Memory B cell (primary cell): Measurements from ENCODE around the gene CASP7.

Source experiments
- ATAC-seq: fragments of 150-1000 bp; cut with Tn5 transposase; 2 replicates; pipeline ENCODE4 v1.10.0; 2021; ENCODE audit warnings: low read depth, mild to moderate bottlenecking, moderate library complexity
- DNase-seq, 2 donors: peaks; one replicate each; pipeline ENCODE4 v3.0.0; 2022; ENCODE audit warnings: low spot score in 2 of 2
- H3K27ac Mint-ChIP-seq: one replicate; pipeline ENCODE4 v1.8.0; 2022; ENCODE audit warnings: mild to moderate bottlenecking, moderate library complexity, mixed read lengths
- H3K27me3 Mint-ChIP-seq: one replicate; pipeline ENCODE4 v1.8.0; 2022; ENCODE audit warnings: mixed read lengths
- H3K36me3 Mint-ChIP-seq: one replicate; pipeline ENCODE4 v1.8.0; 2022; ENCODE audit warnings: mild to moderate bottlenecking, mixed read lengths
- H3K4me1 Mint-ChIP-seq: one replicate; pipeline ENCODE4 v1.8.0; 2022; ENCODE audit warnings: mixed read lengths
- H3K4me3 Mint-ChIP-seq: one replicate; pipeline ENCODE4 v1.8.0; 2022; ENCODE audit warnings: mild to moderate bottlenecking, moderate library complexity, mixed read lengths
- H3K9me3 Mint-ChIP-seq: one replicate; pipeline ENCODE4 v1.8.0; 2022; ENCODE audit warnings: mixed read lengths

The CASP7 gene

GRCh38 chr10:113679463-113680189 is at the start of gene CASP7:
Gene CASP7, plus strand, starts transcription at chr10:113679912. Its CDS starts 17,582 bp downstream, at chr10:113697494.
- Mint-ChIP-seq H3K27me3 (no peaks in the 10 kb centered on the region), H3K36me3 (peaks cover 16% of the 10 kb centered on the region), H3K4me3 (peak within 1 kb of the TSS; percentile 84), H3K4me1 (peaks cover 31% of the 10 kb centered on the region), H3K27ac (peak within 1 kb of the TSS; percentile 99), H3K9me3 (peaks cover 6% of the 10 kb centered on the region)
- DNase-seq: peak; percentile 59 to 79
- peak; percentile 78 for ATAC-seq

GRCh38 chr10:113630929-113631533 is 48.7 kb upstream of the CASP7 start:
- ATAC-seq (no peak), DNase-seq (no peak)
- no peaks in the 10 kb centered on the region for H3K4me1 Mint-ChIP-seq
- H3K4me3 Mint-ChIP-seq: no peak overlapping the region
- H3K27me3 Mint-ChIP-seq: peaks cover 11% of the 10 kb centered on the region
- H3K36me3 Mint-ChIP-seq: no peaks in the 10 kb centered on the region
- H3K9me3 Mint-ChIP-seq: no peaks in the 10 kb centered on the region
- no peak overlapping the region for H3K27ac Mint-ChIP-seq

- Mint-ChIP-seq H3K27me3 (peaks cover 13% of the 10 kb centered on the region), H3K27ac (no peak overlapping the region), H3K4me3 (no peak overlapping the region), H3K9me3 (no peaks in the 10 kb centered on the region), H3K36me3 (peaks cover 2% of the 10 kb centered on the region), H3K4me1 (no peaks in the 10 kb centered on the region)
- DNase-seq: no peak
- ATAC-seq: no peak
Observed at GRCh38 chr10:113631684-113632367, 47.9 kb upstream of the CASP7 start.

GRCh38 chr10:113639966-113640365 is 39.7 kb upstream of the CASP7 start:
- no peaks in the 10 kb centered on the region for H3K9me3 Mint-ChIP-seq
- peaks cover 19% of the 10 kb centered on the region for H3K27me3 Mint-ChIP-seq
- H3K4me1 Mint-ChIP-seq: no peaks in the 10 kb centered on the region
- no peak overlapping the region for H3K27ac Mint-ChIP-seq
- ATAC-seq: no peak
- no peak overlapping the region for H3K4me3 Mint-ChIP-seq
- DNase-seq: no peak
- H3K36me3 Mint-ChIP-seq: peaks cover 2% of the 10 kb centered on the region

GRCh38 chr10:113641702-113642101 is 38.0 kb upstream of the CASP7 start:
- Mint-ChIP-seq H3K9me3 (no peaks in the 10 kb centered on the region), H3K4me3 (no peak overlapping the region), H3K27ac (no peak overlapping the region), H3K4me1 (no peaks in the 10 kb centered on the region), H3K36me3 (no peaks in the 10 kb centered on the region), H3K27me3 (peaks cover 12% of the 10 kb centered on the region)
- no peak for ATAC-seq
- DNase-seq: no peak

- no peaks in the 10 kb centered on the region for H3K36me3 Mint-ChIP-seq
- ATAC-seq (no peak), DNase-seq (no peak)
- H3K27me3 Mint-ChIP-seq: peaks cover 10% of the 10 kb centered on the region
- H3K9me3 Mint-ChIP-seq: no peaks in the 10 kb centered on the region
- H3K27ac Mint-ChIP-seq: no peak overlapping the region
- H3K4me3 Mint-ChIP-seq: no peak overlapping the region
- no peaks in the 10 kb centered on the region for H3K4me1 Mint-ChIP-seq
Observed at GRCh38 chr10:113643183-113643582, 36.5 kb upstream of the CASP7 start.

- Mint-ChIP-seq H3K4me3 (no peak overlapping the region), H3K27ac (no peak overlapping the region), H3K4me1 (no peaks in the 10 kb centered on the region), H3K36me3 (no peaks in the 10 kb centered on the region), H3K27me3 (peaks cover 10% of the 10 kb centered on the region), H3K9me3 (no peaks in the 10 kb centered on the region)
- DNase-seq: no peak
- ATAC-seq: no peak
Observed at GRCh38 chr10:113644185-113645120, 35.3 kb upstream of the CASP7 start.

GRCh38 chr10:113646336-113647201 is 33.1 kb upstream of the CASP7 start:
- ATAC-seq (no peak), DNase-seq (no peak)
- Mint-ChIP-seq H3K4me1 (no peaks in the 10 kb centered on the region), H3K9me3 (no peaks in the 10 kb centered on the region), H3K27ac (no peak overlapping the region), H3K27me3 (peaks cover 6% of the 10 kb centered on the region), H3K4me3 (no peak overlapping the region), H3K36me3 (no peaks in the 10 kb centered on the region)

- H3K36me3 Mint-ChIP-seq: no peaks in the 10 kb centered on the region
- H3K4me3 Mint-ChIP-seq: no peak overlapping the region
- no peak for DNase-seq
- no peak overlapping the region for H3K27ac Mint-ChIP-seq
- H3K9me3 Mint-ChIP-seq: no peaks in the 10 kb centered on the region
- ATAC-seq: no peak
- no peaks in the 10 kb centered on the region for H3K4me1 Mint-ChIP-seq
- H3K27me3 Mint-ChIP-seq: peaks cover 5% of the 10 kb centered on the region
Observed at GRCh38 chr10:113647812-113648211, 31.9 kb upstream of the CASP7 start.

- Mint-ChIP-seq H3K36me3 (no peaks in the 10 kb centered on the region), H3K27me3 (peaks cover 3% of the 10 kb centered on the region), H3K4me1 (no peaks in the 10 kb centered on the region), H3K27ac (no peak overlapping the region), H3K9me3 (no peaks in the 10 kb centered on the region), H3K4me3 (no peak overlapping the region)
- DNase-seq (no peak), ATAC-seq (no peak)
Observed at GRCh38 chr10:113648478-113648877, 31.2 kb upstream of the CASP7 start.

- no peak overlapping the region for H3K27ac Mint-ChIP-seq
- no peaks in the 10 kb centered on the region for H3K36me3 Mint-ChIP-seq
- DNase-seq (no peak), ATAC-seq (no peak)
- no peak overlapping the region for H3K4me3 Mint-ChIP-seq
- H3K27me3 Mint-ChIP-seq: peaks cover 6% of the 10 kb centered on the region
- H3K9me3 Mint-ChIP-seq: no peaks in the 10 kb centered on the region
- no peaks in the 10 kb centered on the region for H3K4me1 Mint-ChIP-seq
Observed at GRCh38 chr10:113650172-113650571, 29.5 kb upstream of the CASP7 start.

- H3K36me3 Mint-ChIP-seq: no peaks in the 10 kb centered on the region
- no peaks in the 10 kb centered on the region for H3K9me3 Mint-ChIP-seq
- peaks cover 6% of the 10 kb centered on the region for H3K27me3 Mint-ChIP-seq
- no peak overlapping the region for H3K4me3 Mint-ChIP-seq
- H3K27ac Mint-ChIP-seq: no peak overlapping the region
- no peaks in the 10 kb centered on the region for H3K4me1 Mint-ChIP-seq
- ATAC-seq (no peak), DNase-seq (no peak)
Observed at GRCh38 chr10:113651021-113651420, 28.7 kb upstream of the CASP7 start.

GRCh38 chr10:113651898-113652297 is 27.8 kb upstream of the CASP7 start:
- Mint-ChIP-seq H3K27ac (no peak overlapping the region), H3K4me1 (no peaks in the 10 kb centered on the region), H3K27me3 (peaks cover 7% of the 10 kb centered on the region), H3K4me3 (no peak overlapping the region), H3K36me3 (no peaks in the 10 kb centered on the region), H3K9me3 (no peaks in the 10 kb centered on the region)
- ATAC-seq (no peak), DNase-seq (no peak)
